H9 (cell line): ENCODE results near the gene C4orf33. TPM values are rescaled to one million over a fixed set of nuclear protein-coding genes. Genes with fewer than 3 reads are reported as not detected.

Experiments
- DNase-seq: peaks from one replicate; pipeline ENCODE4 v3.0.0-alpha.2; 2017
- H2AFZ ChIP-seq: one replicate; pipeline ENCODE4 v1.6.1; 2013; ENCODE audit warnings: mild to moderate bottlenecking, low read length, control low read depth, moderate library complexity
- H2AK5ac ChIP-seq: 2 replicates; pipeline ENCODE4 v1.6.1; 2013; ENCODE audit warnings: low read length, control low read depth, mixed read lengths; ENCODE audit not compliant: insufficient read length
- H2BK120ac ChIP-seq: one replicate; pipeline ENCODE4 v1.6.1; 2013; ENCODE audit warnings: low read depth, mild to moderate bottlenecking, low read length, control low read depth, inconsistent platforms; ENCODE audit not compliant: poor library complexity, severe bottlenecking
- H2BK12ac ChIP-seq: 2 replicates; pipeline ENCODE4 v1.6.1; 2013; ENCODE audit warnings: low read length, control low read depth, mixed read lengths, low read depth; ENCODE audit not compliant: insufficient read length
- H2BK15ac ChIP-seq: 2 replicates; pipeline ENCODE4 v1.6.1; 2013; ENCODE audit warnings: low read depth, low read length, control low read depth
- H2BK20ac ChIP-seq: one replicate; pipeline ENCODE4 v1.6.1; 2013; ENCODE audit warnings: low read depth, mild to moderate bottlenecking, low read length, control low read depth, inconsistent platforms; ENCODE audit not compliant: poor library complexity, severe bottlenecking
- H2BK5ac ChIP-seq: 2 replicates; pipeline ENCODE4 v1.6.1; 2013; ENCODE audit warnings: low read length, control low read depth, mixed read lengths; ENCODE audit not compliant: insufficient read length
- H3K14ac ChIP-seq: 2 replicates; pipeline ENCODE4 v1.6.1; 2013; ENCODE audit warnings: low read length, control low read depth; ENCODE audit not compliant: insufficient read depth
- H3K18ac ChIP-seq: 2 replicates; pipeline ENCODE4 v1.6.1; 2013; ENCODE audit warnings: low read depth, mild to moderate bottlenecking, mixed read lengths, low read length, control low read depth; ENCODE audit not compliant: insufficient read length
- H3K23ac ChIP-seq: 2 replicates; pipeline ENCODE4 v1.6.1; 2013; ENCODE audit warnings: low read length, control low read depth, mixed read lengths, low read depth; ENCODE audit not compliant: insufficient read length
- H3K23me2 ChIP-seq: 2 replicates; pipeline ENCODE4 v1.6.1; 2013; ENCODE audit warnings: low read depth, mild to moderate bottlenecking, mixed read lengths, low read length, control low read depth; ENCODE audit not compliant: insufficient read length, poor library complexity, severe bottlenecking
- H3K27ac ChIP-seq: 2 replicates; pipeline ENCODE4 v1.5.1; 2013; ENCODE audit warnings: low read length, control low read depth, mixed read lengths, low read depth; ENCODE audit not compliant: insufficient read length
- H3K27me3 ChIP-seq: 2 replicates; pipeline ENCODE4 v1.6.1; 2013; ENCODE audit warnings: low read length, control low read depth, inconsistent platforms; ENCODE audit not compliant: insufficient read depth
- H3K4ac ChIP-seq: 2 replicates; pipeline ENCODE4 v1.6.1; 2013; ENCODE audit warnings: low read depth, mild to moderate bottlenecking, control low read depth, inconsistent platforms, low read length, moderate library complexity
- H3K4me1 ChIP-seq: 2 replicates; pipeline ENCODE4 v1.6.1; 2013; ENCODE audit warnings: low read length, control low read depth, inconsistent platforms; ENCODE audit not compliant: insufficient read depth
- H3K4me2 ChIP-seq: 2 replicates; pipeline ENCODE4 v1.6.1; 2013; ENCODE audit warnings: low read length, control low read depth, mixed read lengths; ENCODE audit not compliant: insufficient read length, insufficient read depth
- H3K56ac ChIP-seq: 2 replicates; pipeline ENCODE4 v1.6.1; 2013; ENCODE audit warnings: low read depth, mild to moderate bottlenecking, mixed read lengths, low read length, control low read depth; ENCODE audit not compliant: insufficient read length
- H3K79me1 ChIP-seq: 2 replicates; pipeline ENCODE4 v1.6.1; 2013; ENCODE audit warnings: low read depth, mild to moderate bottlenecking, moderate library complexity, low read length, control low read depth, inconsistent platforms; ENCODE audit not compliant: insufficient read depth, poor library complexity, severe bottlenecking
- H3K79me2 ChIP-seq: 2 replicates; pipeline ENCODE4 v1.6.1; 2013; ENCODE audit warnings: low read length, control low read depth, inconsistent platforms; ENCODE audit not compliant: insufficient read depth
- H3K9ac ChIP-seq: 2 replicates; pipeline ENCODE4 v1.6.1; 2013; ENCODE audit warnings: low read length, control low read depth, mixed read lengths; ENCODE audit not compliant: insufficient read length; ENCODE audit errors: extremely low read depth
- H3K9me3 ChIP-seq: one replicate; pipeline ENCODE4 v1.6.1; 2013; ENCODE audit warnings: low read depth, low read length, inconsistent platforms; ENCODE audit not compliant: control insufficient read depth
- H3T11ph ChIP-seq: one replicate; pipeline ENCODE4 v1.6.1; 2013; ENCODE audit warnings: mild to moderate bottlenecking, low read length, control low read depth, inconsistent platforms
- H4K20me1 ChIP-seq: one replicate; pipeline ENCODE4 v1.6.1; 2013; ENCODE audit not compliant: control insufficient read depth, insufficient read length, insufficient read depth
- H4K5ac ChIP-seq: 2 replicates; pipeline ENCODE4 v1.6.1; 2013; ENCODE audit warnings: low read depth, mild to moderate bottlenecking, mixed read lengths, low read length, control low read depth; ENCODE audit not compliant: insufficient read length
- H4K8ac ChIP-seq: replicated peaks from 2 replicates; pipeline ENCODE4 v1.6.1; 2013; ENCODE audit warnings: low read length, control low read depth, mixed read lengths, low read depth; ENCODE audit not compliant: insufficient read length
- H4K91ac ChIP-seq: 2 replicates; pipeline ENCODE4 v1.6.1; 2013; ENCODE audit warnings: low read depth, mild to moderate bottlenecking, moderate library complexity, mixed read lengths, low read length, control low read depth; ENCODE audit not compliant: insufficient read length
- H3K27ac Mint-ChIP-seq, 3 experiments: 2 replicates in 2 of 3; 3 replicates in 1 of 3; pipeline ENCODE4 v1.8.0; 2020 to 2021; ENCODE audit warnings: mixed read lengths in 3 of 3, mild to moderate bottlenecking in 1 of 3, moderate library complexity in 1 of 3
- H3K27me3 Mint-ChIP-seq: 2 replicates; pipeline ENCODE4 v1.8.0; 2021; ENCODE audit warnings: low read depth, mild to moderate bottlenecking, moderate library complexity, mixed read lengths
- H3K36me3 Mint-ChIP-seq, 3 experiments: 2 replicates in 2 of 3; 3 replicates in 1 of 3; pipeline ENCODE4 v1.8.0; 2020 to 2021; ENCODE audit warnings: low read depth in 3 of 3, mixed read lengths in 3 of 3; ENCODE audit not compliant: insufficient read depth in 1 of 3
- H3K4me1 Mint-ChIP-seq, 2 experiments: 2 replicates each; pipeline ENCODE4 v1.8.0; 2020; ENCODE audit warnings: mixed read lengths in 2 of 2
- H3K4me3 Mint-ChIP-seq, 2 experiments: 2 replicates in 1 of 2; 3 replicates in 1 of 2; pipeline ENCODE4 v1.8.0; 2020 to 2021; ENCODE audit warnings: mild to moderate bottlenecking in 2 of 2, mixed read lengths in 2 of 2, moderate library complexity in 1 of 2
- H3K9me3 Mint-ChIP-seq, 2 experiments: 2 replicates in 1 of 2; 3 replicates in 1 of 2; pipeline ENCODE4 v1.8.0; 2020; ENCODE audit warnings: mild to moderate bottlenecking in 2 of 2, mixed read lengths in 2 of 2, moderate library complexity in 1 of 2
- CTCF ChIP-seq: fragments of 200-600 bp; sonication (generic); conservative IDR thresholded peaks from 3 replicates; pipeline ENCODE4 v1.8.0; 2021; ENCODE audit warnings: antibody characterized with exemption, mild to moderate bottlenecking
- WGBS: extraction: QIAGEN DNeasy Blood & Tissue Kit; methylation state at CpG from one replicate; pipeline ENCODE4 v1.1.7; 2013; ENCODE audit warnings: missing lambda C conversion rate, low lambda C conversion rate, mixed read lengths; ENCODE audit not compliant: insufficient read length; ENCODE audit errors: extremely low coverage; 5-methylcytosine and 5-hydroxymethylcytosine counted together
- total RNA-seq: library from RNA; stranded (reverse); gene quantifications from 2 replicates; pipeline ENCODE4 v1.2.1, GENCODE V29; 2021

Gene C4orf33
- total RNA-seq, 1 experiment from 2014 or later = 7.4 TPM

DNA sequence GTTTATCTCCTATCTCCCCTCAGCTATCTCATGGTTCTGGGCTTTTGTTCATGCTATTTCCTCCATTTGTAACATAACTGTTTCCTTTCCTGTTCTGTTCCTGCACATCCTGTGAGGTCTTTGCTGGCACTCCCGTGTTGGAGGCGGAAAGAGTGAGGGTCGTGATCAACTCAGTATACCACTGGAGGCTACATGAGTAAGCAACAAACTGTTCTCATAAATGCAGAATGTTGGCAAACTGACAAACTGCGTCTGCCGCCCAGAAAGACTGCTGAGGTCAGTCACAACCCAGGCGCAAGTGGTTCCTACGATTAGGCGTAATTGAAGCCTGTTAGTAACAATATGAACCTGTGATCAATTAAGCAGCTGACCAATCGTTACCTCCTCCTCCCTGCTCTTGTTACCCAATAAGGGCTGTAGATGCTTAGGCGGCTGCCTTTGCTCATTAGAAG lies 48.8 kb downstream of the C4orf33 start:
- H2AK5ac ChIP-seq = no peak overlapping the region
- H2BK15ac ChIP-seq = no peak overlapping the region
- DNase-seq = no peak
- no peak overlapping the region for H2BK120ac ChIP-seq
- H3K4me3 Mint-ChIP-seq = no peak overlapping the region
- H2BK20ac ChIP-seq = no peak overlapping the region
- H3K27me3 ChIP-seq = no peaks in the 10 kb centered on the region
- H3T11ph ChIP-seq = no peak overlapping the region
- H2BK5ac ChIP-seq = no peak overlapping the region
- no peak for TF ChIP-seq CTCF
- H3K18ac ChIP-seq = no peak overlapping the region
- no peaks in the 10 kb centered on the region for H3K23me2 ChIP-seq
- H4K5ac ChIP-seq = no peak overlapping the region
- no peaks in the 10 kb centered on the region for H3K9me3 Mint-ChIP-seq
- no peak overlapping the region for H3K4me2 ChIP-seq
- H2AFZ ChIP-seq = no peak overlapping the region
- H3K27me3 Mint-ChIP-seq = no peaks in the 10 kb centered on the region
- H4K20me1 ChIP-seq = no peaks in the 10 kb centered on the region
- peaks cover 0 to 7% of the 10 kb centered on the region in 2 experiments; a peak in 1 of 4 replicates for H3K4me1 Mint-ChIP-seq
- no peak overlapping the region for H3K14ac ChIP-seq
- H2BK12ac ChIP-seq = no peak overlapping the region
- H3K9ac ChIP-seq = no peak overlapping the region
- no CpG with 5 or more reads among the region's 10 CpGs for WGBS
- H3K9me3 ChIP-seq = no peaks in the 10 kb centered on the region
- H4K8ac ChIP-seq = no peak overlapping the region
- no peak overlapping the region for H3K27ac ChIP-seq
- no peaks in the 10 kb centered on the region for H3K79me1 ChIP-seq
- H3K56ac ChIP-seq = no peak overlapping the region
- no peaks in the 10 kb centered on the region for H3K36me3 Mint-ChIP-seq
- H3K23ac ChIP-seq = no peak overlapping the region
- H3K79me2 ChIP-seq = no peaks in the 10 kb centered on the region
- no peak overlapping the region for H4K91ac ChIP-seq
- no peaks in the 10 kb centered on the region for H3K4me1 ChIP-seq
- no peak overlapping the region for H3K4ac ChIP-seq
- H3K27ac Mint-ChIP-seq = no peak overlapping the region
